GM19455 (cell line): ENCODE results near the gene LDOC1.
"Not testable (repeated sequence)": the region's sequence is repeated elsewhere in the genome, so short reads cannot be mapped to it uniquely, and the experiment has no call there.

ENCODE experiments used
- ATAC-seq: cut with Tn5 transposase; IDR thresholded peaks from one replicate; pipeline ENCODE4 v1.9.1; 2021; ENCODE audit not compliant: unreplicated experiment

LDOC1 gene

DNA sequence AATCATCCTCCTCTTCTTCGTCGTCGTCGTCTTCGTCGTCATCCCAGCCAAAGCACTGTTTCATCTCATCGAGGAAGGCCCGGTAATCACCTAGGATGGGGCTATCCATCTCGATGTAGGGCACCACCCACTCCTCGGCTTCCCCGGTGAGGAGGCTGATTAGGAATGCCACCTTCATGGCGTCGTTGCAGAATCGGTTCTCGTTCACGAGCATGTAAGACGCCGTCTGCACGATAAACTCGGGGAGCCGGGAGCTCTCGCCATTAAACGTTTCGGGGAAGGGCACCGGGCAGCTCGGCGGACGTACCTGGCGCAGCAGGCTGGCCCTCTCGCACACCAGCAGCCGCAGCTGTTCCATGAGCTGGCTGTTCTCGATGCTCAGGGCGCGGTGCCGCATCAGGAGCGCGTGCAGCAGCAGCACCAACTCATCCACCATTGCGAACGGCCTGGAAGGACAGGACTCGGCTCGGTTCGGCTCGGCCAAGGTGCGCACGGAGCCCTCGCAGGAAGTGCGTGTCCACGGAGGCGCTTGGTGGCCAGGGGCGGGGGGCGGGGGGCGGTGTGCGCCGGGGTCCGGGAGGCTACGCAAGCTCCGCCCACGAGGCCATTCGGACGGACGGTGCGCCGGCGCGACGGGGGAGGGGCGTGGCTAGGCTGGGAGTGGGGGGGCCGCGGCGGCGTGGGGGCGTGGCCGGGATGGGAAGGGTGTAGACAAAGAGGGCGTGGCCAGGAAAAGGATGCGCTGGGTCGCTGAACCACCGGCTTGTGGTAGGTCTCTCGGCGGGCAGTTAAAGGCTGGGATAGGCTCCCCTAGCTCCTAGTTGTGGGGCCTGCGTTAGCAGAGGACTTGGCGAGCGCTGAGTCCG is at the start of gene LDOC1:
Gene LDOC1 (minus strand): TSS at position 544 of the 866 bp plus-strand sequence. CDS start 108 bp downstream, at position 436.
- no peak for ATAC-seq

DNA sequence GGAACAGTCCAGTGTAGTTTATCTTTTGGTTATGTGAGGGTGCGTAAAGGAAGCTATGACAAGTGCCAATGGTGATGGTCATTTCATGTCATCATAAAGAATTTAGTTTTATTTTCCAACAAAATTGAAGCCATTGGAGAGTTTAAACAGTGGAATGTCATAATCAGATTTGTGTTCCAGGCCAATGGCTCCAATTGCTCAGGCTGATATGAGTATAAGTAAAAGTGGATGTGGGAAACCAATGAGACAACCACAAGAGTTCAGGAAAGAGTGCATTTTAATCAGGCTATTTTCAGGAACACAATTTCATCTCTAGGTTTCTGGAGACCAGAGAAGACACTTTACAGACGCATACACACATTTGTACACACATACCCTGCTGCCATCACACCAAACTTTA is 44.7 kb upstream of the LDOC1 start:
- ATAC-seq, result no peak

DNA sequence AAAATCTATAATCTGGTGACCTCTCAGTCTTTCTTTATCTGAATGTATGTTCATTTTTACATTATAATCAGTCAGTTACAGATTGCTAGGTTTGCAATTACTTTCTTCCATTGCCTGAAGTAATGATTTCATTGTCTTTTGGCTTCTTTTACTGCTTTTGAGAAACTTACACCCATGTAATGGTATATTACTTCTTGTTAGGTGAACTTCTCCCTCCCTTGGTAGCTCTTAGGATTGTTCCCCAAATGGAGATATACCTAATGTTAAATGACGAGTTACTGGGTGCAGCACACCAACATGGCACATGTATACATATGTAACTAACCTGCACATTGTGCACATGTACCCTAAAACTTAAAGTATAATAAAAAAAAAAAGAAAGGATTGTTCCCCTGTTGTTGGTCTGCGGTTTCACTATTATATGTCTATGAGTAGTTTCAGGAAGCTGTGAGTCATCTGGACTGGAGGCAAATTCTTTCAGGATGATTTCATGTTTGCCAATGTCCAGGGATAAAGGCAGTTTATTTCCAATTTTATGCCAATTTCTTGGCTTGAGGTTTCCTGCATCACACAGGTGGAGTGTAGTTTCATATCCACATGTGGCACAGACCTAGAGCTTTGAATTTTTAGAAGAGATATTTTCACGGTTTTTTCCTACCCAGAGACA is 43.5 kb upstream of the LDOC1 start:
- ATAC-seq, result no peak

DNA sequence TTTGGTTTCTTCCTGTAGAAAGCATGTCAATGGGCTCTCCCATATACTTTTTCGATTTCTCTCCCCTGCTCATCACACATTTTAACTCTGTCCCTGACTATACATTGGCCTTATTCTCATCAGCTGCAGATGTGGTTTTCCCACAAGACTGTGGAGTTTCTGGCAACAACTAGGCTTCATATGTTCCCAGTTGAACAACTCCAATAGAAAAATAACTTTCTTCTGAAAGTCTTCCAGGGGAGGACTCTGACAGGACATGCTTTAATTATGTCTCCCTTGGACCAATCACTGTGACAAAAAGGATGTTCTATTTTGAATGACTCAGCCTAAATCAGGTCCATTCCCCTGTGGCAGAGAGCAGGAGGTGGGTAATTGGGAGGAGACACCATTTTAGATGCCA is 37.3 kb upstream of the LDOC1 start:
- ATAC-seq, result no peak

DNA sequence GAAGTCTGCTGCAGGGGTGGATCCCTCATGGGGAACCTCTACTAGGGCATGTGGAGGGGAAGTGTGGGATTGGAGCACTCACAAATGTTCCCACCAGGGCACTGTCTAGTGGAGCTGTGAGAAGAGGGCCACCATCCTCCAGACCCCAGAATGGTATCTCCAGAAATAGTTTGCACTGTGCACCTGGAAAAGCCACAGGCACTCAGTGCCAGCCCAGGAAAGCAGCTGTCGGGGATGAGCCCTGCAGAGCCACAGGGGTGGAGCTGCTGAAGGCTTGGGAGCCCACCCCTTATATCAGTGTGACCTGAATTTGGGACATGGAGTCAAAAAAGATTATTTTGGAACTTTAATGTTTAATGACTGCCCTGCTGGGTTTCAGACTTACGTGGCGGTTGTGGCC is 25.0 kb upstream of the LDOC1 start:
- no peak for ATAC-seq

DNA sequence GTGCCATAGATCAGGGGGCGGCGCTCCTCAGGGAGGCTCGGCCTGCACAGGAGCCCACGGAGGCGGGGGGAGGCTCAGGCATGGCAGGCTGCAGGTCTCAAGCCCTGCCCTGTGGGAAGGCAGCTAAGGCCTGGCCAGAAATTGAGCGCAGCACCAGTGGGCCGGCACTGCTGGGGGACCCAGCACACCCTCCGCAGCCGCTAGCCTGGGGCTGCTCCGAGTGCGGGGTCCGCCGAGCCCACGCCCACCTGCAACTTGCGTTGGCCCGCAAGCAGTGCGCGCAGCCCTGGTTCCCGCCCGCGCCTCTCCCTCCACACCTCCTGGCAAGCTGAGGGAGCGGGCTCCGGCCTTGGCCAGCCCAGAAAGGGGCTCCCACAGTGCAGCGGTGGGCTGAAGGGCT is 11.6 kb upstream of the LDOC1 start:
- not testable (repeated sequence) for ATAC-seq

DNA sequence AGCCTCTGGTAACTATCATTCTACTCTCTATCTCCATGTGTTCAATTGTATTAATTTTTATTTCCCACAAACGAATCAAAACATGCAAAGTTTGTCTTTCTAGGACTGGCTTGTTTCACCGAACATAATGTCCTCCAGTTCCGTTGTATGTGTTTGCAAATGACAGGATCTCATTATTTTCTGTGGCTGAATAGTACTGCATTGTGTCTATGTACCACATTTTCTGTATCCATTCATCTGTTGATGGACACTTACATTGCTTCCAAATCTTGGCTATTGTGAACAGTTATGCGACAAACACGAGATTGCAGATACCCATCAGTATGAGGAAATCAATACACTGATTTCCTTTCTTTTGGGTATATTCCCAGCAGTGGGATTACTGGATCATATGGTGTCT is 8.4 kb upstream of the LDOC1 start:
- ATAC-seq, result no peak

DNA sequence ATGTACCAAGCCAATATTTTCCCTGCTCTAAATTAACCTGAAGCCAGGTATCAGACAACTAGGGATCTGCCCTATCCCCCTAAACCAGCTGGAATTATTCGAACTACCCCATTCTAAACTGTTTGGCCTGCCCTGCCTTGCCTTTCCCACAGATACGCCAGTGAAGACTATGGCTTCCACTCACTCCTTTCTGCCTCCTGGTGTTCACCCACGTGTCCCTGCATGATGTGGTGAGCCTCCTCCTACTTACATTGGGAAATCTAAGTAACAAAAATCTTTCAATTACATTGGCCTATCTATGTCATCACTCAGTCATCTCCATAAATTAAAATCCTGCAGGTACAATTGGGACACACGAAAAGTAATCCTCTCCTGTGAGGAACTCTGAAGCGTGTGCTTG is 6.1 kb upstream of the LDOC1 start:
- no peak for ATAC-seq

DNA sequence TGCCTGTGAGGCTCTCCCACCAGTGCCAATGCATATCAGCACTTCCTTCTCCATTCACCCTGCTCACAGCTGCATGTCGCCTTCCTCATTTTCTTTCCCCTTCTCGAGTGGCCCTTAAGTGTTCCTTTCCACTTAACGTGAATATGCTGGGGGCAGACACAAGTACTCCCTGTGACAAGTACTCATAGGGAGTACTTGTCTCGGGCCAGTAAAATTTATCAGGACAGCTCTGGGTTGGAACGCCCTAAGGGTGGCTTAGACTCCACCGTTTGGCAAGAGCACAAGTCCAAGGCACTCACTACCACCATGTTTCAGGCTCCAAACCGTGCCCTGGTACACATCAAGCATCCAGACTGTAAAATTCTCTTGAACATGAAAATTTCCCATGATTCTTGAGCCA is 3.9 kb upstream of the LDOC1 start:
- no peak for ATAC-seq

DNA sequence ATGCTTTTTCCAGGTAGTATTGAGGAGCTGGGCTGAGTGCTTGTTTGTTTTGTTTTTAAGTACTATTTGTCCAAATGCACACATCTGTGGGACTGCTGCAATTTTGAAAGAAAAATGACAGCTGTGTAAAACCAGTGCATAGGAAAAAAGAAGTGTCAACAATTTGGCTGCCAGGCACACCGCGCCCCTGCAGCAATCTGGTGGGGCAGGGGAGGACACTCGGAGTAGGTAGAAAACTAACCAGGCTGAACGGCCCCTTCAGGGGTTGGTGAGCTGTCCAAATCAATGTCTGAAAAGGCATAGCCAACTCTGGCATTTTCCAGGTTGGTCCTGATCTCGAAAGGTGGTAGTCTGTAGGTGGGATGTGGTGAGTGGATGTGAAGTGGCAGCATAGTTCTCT is 1.1 kb downstream of the LDOC1 start:
- ATAC-seq, result no peak

DNA sequence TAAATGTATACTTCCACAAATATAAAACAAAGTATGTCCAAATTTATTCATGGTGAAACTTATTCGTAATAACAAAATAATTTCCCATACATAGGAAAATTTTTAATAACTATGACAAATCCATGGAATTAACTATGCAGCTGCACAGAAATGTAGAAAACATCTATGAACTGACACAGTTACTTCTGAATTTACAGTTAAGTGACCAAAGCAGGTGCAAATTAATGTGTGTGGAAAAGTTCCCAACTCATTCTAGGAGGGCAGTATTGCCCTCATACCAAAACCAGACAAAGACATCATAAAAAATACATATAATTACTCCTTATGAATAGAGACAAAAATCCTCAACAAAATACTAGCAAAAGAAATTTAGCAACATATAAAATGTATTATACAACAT is 12.5 kb downstream of the LDOC1 start:
- no peak for ATAC-seq

DNA sequence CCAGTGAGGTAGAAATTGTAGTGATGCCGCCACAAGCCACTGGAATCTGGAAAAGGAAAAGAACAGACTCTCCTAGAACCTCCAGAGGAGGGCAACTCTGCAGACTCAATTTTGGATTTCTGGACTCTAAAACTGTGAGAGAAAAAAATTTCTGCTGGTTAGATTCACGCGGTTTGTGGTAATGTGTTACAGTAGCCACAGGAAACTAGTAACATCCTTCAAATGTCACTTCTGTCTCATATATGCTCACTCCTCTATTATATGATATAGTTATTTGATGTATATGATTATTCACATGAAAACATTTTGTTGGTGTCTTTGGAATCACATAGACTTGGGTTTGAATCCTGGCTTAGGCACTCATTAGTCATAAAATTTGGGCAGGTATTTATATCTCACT is 18.8 kb downstream of the LDOC1 start:
- ATAC-seq, result no peak

DNA sequence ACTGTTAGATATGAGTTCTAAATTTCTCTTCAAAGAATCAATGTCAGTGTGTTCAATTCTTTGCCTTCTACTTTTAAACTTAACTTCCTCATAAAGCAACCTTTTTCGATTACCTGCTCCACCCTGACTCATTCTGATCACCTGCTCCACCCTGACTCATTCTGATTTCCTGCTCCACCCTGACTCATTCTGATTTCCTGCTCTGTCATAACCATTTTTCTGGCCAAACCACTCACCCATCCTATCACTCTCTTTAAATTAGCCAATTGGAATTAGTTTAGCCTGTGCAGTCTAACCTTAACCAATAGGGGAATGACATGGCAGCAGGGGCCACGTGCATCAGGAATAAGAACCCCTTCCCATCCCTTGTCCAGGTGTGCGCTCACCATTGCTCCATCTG is 21.7 kb downstream of the LDOC1 start:
- ATAC-seq, result not testable (repeated sequence)

DNA sequence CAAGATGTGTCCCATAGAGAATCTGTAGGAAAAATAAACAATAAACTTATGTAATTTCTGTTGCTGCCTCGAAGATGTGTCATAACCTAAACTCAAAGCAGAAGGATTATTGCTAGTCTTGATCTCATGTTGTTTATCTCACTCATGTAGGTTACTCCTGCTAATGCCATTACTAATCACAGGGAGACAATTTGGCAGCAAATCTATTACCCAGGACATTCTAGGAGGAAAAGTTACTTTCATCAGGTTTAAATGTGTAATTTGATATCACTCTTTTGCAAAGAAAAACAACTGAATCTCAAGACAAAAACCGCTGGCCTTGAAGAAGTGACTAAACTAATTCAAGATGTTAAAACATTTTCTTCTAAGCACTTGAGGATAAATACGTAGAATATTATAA is 34.0 kb downstream of the LDOC1 start:
- no peak for ATAC-seq

DNA sequence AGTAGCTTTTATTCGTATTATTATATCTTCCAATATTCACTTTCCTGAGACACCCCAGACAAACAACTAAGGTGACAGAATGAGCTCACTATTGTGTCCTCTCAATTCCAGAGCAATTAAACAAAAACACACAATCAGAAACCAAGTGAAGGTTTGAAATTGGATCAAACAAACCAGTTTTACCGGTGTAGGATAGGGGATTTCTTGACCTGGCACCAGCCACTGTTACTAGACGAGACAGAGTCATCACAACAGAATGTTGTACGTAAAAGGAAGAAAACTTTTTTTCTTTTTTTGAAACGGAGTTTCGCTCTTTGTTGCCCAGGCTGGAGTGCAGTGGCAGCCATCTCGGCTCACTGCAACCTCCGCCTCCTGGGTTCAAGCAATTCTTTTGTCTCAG is 43.7 kb downstream of the LDOC1 start:
- no peak for ATAC-seq

DNA sequence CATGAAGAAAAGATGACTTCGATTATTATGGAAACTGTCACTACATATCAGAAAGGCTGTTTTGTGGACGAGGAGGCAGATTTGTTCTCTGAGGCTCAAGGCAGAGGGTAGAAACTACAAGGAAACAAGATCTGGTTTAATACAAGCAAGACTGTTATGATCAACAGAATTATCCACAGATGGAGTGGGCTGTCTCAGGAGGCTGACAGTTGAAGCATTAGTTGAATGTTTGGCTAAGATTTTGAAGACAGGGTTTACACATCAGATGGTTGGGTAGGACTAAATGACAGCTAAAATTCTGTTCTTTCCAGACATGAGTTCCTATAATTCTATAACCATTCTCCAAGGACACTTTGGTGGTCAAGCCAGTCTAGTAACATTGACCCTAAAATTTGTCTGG is 49.8 kb downstream of the LDOC1 start:
- no peak for ATAC-seq
